SIG-M5 (cell line): ENCODE results near the gene LCN9.
"Not testable (repeated sequence)": the region's sequence is repeated elsewhere in the genome, so short reads cannot be mapped to it uniquely, and the experiment has no call there.

Experiments used
- DNase-seq: peaks from one replicate; lab custom pipeline; 2025; lab: John Stamatoyannopoulos, UW

Gene LCN9

DNA sequence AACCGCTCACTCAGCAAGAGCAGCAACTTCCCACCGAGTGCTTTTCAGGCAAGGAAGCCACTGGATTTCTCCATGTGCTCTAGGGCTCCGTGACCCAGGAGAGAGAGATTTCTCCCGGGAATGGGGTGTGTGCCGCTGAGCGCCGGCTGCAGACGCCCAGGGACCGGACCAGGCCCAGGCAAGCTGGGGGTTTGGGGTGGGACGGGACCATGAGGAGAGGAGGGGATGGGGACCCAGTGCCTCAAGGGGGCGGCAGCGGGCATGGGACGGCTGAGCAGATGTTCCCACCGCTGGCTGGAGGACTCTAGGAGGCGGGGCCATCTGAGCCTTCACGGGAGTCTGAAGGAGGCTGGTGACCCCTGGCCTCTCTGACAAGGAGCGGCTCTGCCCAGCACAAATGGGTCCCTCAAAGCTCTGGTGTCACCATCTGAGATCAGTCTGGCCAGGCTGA is 8.5 kb downstream of the LCN9 start:
- no peak for DNase-seq

- not testable (repeated sequence) for DNase-seq
These were observed 9.7 kb downstream of the LCN9 start for GRCh38 chr9:135672786-135673185.

DNA sequence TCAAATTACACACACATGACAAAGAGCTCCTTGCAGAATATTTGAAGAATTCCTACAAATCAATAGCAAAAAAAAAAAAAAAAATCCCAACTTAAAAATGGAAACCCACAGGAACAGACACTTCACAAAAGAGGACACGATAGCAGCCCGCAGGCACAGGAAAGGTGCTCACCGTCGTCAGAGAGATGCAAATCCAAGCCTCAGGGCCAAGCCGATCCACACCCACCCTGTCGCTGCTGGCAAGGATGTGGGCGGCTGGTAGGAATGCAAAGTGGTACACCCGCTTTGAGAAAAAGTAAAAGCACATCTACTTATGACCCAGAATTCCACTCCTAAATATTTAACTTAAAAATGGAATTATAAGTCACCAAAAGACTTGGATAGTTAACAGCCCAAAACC is 10.8 kb downstream of the LCN9 start:
- no peak for DNase-seq

DNA sequence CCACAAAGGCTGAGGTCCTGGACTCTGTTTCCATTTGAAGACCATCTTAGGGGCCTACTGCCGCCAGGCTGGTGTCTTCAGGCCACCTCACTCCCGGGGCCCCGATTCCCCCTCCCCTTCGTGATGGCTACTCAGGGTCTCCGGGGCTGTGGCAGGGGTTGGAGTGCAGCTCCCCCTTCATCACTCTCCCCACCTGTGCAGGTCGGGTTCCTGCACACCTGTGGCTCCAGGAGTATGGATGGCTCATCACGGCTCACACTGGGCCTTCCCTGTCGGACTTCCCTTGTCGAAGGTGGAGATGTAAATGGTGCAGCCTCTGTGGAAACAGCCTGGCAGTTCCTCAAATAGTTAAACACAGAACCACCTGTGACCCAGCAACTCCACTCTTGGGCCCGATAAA is 11.9 kb downstream of the LCN9 start:
- DNase-seq: no peak

DNA sequence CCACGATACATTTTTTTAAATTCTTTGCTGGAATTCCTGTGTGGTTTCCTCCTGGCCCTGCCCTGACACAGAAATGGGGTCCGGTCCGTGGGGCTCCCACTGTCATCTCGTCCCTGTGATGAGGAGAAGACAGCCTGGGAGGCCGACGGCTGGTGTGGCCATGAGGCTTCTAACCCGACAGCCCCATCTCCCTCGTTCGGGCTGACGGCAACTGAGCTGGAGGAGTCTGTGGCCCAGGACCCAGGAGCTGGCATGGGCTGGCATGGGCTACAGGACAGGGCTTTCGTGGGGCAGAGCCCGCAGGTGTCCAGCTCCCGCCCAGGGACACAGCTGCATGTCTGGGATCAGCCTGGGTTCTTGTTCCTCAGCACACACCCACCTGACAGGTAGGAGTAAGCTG is 13.8 kb downstream of the LCN9 start:
- DNase-seq: no peak

GRCh38 chr9:135677641-135678168 is 14.6 kb downstream of the LCN9 start:
- DNase-seq: no peak

GRCh38 chr9:135678236-135679017 is 15.3 kb downstream of the LCN9 start:
- DNase-seq: no peak

DNA sequence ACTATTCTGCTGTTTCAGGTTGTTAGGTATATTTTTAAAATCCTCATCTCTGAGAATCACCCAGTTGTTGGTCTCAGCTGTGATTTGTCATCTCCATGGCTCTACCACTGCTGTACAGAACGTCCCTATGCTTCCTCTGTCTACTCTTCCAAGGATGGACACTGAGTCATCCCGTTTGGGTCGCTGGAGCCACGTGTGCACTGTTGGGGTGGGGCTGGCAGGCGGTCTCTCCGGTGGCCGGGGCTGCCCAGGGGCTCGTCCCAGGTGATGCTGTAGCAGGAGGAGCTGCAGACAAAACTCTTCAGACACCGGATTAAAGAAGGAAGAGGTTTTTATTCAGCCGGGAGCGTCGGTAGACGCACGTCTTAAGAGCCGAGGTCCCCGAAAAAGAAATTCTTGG is 16.9 kb downstream of the LCN9 start:
- no peak for DNase-seq

DNA sequence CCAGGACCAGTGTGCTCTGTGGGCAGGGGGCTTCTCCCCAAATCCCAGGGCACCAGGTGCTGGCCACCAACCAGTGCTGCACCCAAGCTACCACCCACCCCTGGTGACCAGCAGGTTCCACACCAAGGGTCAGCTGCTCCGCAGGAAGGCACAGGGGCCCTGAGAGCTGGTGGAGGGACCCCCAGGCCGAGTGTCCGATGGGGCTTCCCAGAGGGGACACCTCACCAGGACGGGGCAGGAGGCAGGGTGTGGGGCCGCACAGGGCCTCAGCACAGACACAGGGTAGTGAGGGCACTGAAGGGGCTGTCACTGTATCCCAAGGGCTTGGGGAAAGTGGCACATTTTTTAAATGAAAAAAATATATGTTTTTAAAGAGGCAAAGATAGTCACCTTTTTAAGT is 18.1 kb downstream of the LCN9 start:
- no peak for DNase-seq

DNA sequence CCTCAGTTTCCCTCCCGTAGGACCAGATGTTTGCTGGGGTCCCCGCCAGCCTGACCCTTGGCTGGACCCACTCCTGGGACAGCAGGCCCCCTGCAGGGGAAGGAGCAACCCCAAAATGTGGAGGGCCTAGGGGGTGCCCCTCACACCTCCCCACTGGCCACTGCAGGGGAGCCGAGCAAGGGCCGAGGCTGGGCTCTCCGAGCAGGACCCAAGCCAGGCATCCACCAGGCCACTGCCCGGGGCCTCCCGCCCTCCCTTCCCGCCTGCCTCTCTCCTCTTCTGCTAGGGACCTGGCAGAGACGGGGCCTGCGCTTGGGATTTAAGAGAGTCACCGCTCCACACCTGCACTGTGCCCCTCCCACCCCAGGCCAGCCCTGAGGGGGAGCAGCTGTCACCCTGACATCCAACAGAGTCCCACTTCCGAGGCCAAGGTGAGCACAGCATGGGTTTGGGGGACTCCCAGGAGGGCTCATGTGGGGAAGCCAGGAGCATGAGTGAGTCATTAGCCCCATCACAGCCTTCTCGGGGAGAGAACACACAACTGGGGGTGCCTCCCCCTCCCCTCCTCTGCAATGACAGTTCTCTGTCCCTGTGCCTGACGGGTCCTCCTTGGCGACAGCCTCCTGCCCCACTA is 20.4 kb downstream of the LCN9 start:
- no peak for DNase-seq

GRCh38 chr9:135684691-135685090 is 21.6 kb downstream of the LCN9 start:
- DNase-seq: no peak

DNA sequence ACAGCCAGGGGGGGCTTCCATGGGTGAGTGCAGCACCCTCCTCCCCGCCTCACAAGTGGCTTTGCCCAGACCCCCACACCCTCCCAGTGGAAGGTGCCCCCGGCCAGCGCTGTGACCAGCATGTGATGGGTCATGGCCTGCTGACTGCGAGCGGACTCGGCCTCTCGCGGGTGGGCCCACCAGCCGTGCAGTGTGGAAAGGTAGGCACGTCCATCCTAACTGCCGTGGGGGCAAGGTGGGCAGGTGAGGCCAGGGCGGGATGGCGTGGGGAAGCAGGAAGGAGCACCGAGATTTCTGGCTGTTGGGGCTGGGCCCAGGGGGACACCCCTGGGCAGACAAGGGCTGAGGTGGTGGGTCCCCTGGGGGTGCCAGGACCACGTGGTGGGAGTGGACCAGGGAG is 24.1 kb downstream of the LCN9 start:
- DNase-seq: no peak

DNA sequence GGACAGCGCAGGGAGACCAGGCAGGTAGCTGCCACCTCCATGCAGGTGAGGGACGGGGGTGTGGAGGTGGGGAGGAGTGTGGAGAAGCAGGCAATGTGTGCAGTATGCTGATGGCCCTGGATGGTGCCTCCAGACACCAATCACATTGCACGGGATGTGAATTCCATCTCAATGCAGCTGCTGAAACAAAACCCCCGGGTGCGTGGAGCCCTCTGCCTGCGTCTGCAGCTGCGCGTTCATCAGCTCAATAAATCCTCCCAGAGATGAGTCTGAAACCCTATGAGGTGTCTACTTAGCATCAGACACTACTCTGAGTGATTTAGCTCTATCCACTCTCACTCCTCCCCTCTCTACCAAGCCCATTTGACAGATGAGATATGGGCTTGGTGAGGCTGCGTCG is 25.9 kb downstream of the LCN9 start:
- no peak for DNase-seq

GRCh38 chr9:135690836-135691570 is 27.9 kb downstream of the LCN9 start:
- no peak for DNase-seq

GRCh38 chr9:135692410-135692809 is 29.3 kb downstream of the LCN9 start:
- no peak for DNase-seq

DNA sequence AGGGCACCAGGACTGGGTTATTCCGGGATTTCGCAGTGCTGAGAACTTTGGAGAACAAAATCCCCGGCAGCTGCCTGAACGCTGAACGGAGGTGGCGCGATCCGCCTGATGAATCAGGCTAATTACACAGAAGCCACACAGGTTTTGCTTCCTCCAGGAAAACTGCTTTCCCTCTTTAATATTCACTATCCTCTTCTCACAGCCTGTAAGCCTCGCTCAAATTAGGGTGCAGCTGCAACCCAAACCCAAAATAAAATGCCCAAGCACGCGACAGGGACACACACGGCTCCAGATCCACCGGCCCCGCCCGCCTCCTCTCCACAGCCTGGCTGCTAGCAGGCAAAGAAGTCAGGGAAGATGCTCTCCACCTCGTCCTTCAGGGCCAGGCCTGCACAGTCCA is 30.2 kb downstream of the LCN9 start:
- no peak for DNase-seq

GRCh38 chr9:135693771-135694170 is 30.7 kb downstream of the LCN9 start:
- DNase-seq: no peak

DNA sequence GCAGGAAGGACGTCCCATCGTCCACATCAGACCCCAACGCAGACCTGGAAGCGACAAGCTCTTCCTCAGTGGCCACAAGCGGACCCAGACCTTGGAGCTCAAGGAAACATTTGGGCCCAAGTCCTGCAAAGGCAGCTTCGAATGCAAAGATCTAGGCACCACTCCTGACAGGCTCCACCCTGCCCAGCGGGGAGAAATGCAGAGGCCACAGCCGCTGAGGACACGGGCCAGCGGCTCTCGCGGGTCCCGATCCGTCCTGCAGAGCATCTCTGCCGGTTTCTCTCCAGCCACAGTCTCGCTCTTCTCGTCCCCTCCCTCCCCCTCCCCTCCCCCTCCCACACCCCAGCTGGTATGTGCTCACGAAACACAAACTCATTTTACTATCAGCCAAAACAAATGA is 31.3 kb downstream of the LCN9 start:
- DNase-seq: no peak

GRCh38 chr9:135695036-135695435 is 31.9 kb downstream of the LCN9 start:
- no peak for DNase-seq

GRCh38 chr9:135695642-135696041 is 32.5 kb downstream of the LCN9 start:
- DNase-seq: no peak

DNA sequence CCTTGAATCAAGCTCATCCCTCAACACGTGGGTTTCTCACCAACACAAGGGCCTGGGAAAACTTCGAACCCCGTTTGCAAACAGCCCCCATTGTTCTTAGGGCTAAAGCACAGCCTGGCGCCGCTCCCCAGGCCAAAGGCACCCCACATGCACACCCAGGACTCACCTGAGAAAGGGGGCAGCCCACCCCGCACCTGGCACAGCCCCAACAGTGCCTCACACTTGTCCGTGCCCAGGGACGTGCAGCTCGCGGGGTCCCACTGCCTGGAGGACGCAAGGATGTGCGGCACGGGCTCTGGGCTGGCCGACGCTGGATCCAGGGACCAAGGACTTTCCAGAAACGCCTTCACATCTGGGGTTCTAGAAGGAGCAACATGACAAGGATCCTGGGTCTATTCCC is 33.3 kb downstream of the LCN9 start:
- no peak for DNase-seq

DNA sequence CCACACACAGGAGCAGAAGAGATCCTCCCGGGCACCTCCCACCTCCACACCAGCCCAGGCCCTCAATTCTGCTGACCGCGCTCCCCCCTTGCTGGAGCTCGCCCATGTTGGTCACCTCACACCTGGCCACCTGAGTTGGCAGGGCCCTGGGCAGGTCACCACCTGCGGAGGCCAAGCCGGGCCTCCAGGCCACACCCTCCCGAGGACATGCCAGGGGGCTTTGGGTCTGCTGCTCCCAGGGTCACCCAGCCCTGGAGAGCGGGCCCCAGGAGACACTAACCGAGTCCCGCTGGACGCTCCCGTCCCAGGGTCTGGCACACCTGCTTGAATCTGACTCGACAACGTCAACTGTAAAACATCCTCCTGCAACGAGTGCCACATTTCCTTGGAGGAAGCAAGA is 34.1 kb downstream of the LCN9 start:
- DNase-seq: no peak

DNA sequence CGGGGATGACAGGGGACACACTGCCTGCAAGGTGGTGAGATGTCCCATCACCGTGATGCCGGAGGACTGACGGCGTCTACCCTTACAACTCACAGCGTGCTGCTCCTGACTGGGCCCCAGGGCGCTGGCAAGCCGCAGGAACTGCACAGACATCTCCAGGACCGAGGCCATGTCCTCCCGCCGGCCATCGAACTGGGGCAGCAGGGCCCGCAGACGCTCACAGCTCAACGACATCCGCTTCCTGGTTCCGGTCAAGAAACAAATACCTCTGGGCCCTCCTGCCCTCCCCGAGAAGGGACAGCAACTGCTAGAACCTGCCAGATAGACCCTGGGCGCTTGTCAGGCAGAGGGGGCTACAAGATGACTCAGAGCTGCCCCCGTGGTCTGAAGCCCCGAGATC is 35.1 kb downstream of the LCN9 start:
- no peak for DNase-seq
